AG10803 (cell line): ENCODE results near the gene TLNRD1.
A peak's percentile ranks its signal among the peaks of the same experiment; 100 is the strongest.

Experiments
- DNase-seq: peaks from one replicate; pipeline ENCODE4 v3.0.0; 2010; ENCODE audit warnings: low read depth
- H3K4me3 ChIP-seq: 2 replicates; pipeline ENCODE4 v1.5.1; 2011; ENCODE audit warnings: mild to moderate bottlenecking, low read length, control low read depth
- CTCF ChIP-seq: conservative IDR thresholded peaks from 2 replicates; pipeline ENCODE4 v1.5.1; 2011; ENCODE audit warnings: mild to moderate bottlenecking, low read length, control low read depth, inconsistent platforms

Gene TLNRD1

DNA sequence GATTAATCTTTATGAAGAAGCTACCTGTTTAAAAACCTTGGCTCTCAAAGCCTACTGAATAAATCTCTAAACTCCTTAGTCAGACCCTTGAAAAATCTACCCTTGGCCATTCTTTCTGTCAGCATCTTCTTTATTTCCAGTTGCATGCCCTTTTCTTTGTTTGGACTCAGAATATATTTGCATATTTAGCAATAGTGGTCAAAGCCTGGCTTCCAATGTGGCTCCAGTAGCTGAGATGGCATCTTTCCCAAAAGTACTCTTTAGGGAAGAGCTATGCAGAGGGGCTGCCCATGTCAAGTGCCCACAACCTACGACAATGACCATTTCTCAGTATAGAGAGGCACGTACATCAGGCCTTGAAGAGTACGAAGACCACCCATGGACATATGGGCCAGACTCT, 47.2 kb downstream of the TLNRD1 start:
- no peak for DNase-seq
- no peak overlapping the region for H3K4me3 ChIP-seq
- TF ChIP-seq CTCF, result no peak

DNA sequence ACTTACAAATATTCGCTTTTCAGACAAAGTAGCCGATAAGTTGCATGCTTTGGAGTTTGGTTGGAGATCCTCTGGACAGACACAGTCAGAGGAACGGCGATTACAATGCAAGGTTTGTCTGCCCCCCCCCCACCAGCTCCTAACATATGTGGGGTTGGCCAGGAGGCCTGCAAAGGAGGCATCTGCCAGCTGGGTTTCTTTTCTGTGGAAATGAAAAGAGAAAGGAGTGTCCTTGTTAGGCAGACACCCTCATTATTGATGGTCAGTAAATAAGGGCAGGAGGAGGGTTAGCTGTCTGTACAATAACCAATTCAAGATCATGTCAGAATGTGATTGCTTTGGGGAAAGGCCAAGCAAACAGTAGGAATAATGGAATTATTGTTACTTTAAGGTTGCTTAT, 49.1 kb downstream of the TLNRD1 start:
- no peak overlapping the region for H3K4me3 ChIP-seq
- DNase-seq, result no peak
- TF ChIP-seq CTCF, result no peak

DNA sequence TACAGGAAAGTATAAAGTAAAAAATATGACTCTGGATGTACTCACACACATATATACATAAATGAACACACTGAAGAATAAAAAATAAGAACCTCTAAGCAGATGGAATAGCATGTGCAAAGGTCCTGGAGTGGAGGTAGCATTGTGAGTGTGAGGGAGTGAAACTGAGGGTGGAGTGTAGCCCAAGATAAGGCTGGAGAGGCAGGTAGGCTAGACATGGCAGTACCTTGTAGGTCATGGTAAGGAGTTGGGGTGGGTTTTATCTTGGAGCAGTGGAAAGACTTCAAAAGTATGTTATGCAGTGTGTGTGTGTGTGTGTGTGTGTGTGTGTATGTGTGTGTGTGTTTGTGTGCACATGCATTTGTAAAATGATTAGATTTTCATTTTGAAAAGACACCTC, 49.5 kb downstream of the TLNRD1 start:
- no peak for TF ChIP-seq CTCF
- no peak overlapping the region for H3K4me3 ChIP-seq
- DNase-seq, result no peak

- no peak for DNase-seq
- no peak for TF ChIP-seq CTCF
These were observed 50.1 kb downstream of the TLNRD1 start for GRCh38 chr15:81050805-81051204.

GRCh38 chr15:81052046-81052445, 51.3 kb downstream of the TLNRD1 start:
- H3K4me3 ChIP-seq, result no peak overlapping the region
- DNase-seq, result no peak
- TF ChIP-seq CTCF, result no peak

More at GRCh38 chr15:81050805-81051204, 50.1 kb downstream of the TLNRD1 start:
- H3K4me3 ChIP-seq, result no peak overlapping the region

DNA sequence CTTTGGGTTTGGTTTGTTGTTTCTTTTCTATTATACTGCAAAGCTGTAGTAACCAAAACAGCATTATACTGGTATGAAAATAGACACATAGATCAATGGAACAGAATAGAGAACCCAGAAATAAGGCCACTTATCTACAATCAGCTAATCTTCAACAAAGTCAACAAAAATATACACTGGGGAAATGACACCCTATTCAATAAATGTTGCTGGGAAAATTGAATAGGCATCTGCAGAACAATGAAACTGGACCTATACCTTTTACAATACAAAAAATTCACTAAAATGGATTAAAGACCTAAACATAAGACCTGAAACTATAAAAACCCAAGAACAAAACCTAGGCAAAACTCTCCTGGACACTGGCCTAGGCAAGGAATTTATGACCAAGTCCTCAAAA, 52.9 kb downstream of the TLNRD1 start:
- no peak for DNase-seq
- TF ChIP-seq CTCF, result no peak
- no peak overlapping the region for H3K4me3 ChIP-seq

GRCh38 chr15:81054236-81054635, 53.5 kb downstream of the TLNRD1 start:
- no peak overlapping the region for H3K4me3 ChIP-seq
- no peak for TF ChIP-seq CTCF
- peak; percentile 95 for DNase-seq
